T1000 (cell line): Measurements from ENCODE around the gene HYAL1.
"Not testable (repeated sequence)": the region's sequence is repeated elsewhere in the genome, so short reads cannot be mapped to it uniquely, and the experiment has no call there.

Source experiments
- DNase-seq: peaks from one replicate; lab custom pipeline; 2025; ENCODE audit warnings: mixed read lengths; lab: John Stamatoyannopoulos, UW

HYAL1 gene

DNA sequence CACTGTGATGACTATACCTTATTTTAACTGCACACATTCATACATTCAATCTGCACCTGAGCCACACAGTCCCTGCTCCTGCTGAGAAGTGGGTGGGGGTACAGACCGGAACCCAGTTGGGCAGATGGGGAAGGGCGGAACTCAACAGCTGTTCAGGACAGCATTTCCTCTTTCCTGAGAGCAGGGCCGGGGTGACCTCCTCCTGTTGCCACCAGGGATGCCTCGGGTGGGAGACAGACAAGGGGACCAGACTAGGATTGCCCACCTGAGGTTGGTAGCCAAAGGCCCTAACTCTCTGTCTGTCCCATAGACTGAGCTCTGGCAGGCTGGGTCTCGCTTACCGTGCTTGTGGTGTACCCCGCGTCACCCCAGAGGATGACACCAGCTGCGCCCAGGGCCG, 15.2 kb upstream of the HYAL1 start:
- DNase-seq: no peak

GRCh38 chr3:50318163-50318562, 14.8 kb upstream of the HYAL1 start:
- DNase-seq: no peak

DNA sequence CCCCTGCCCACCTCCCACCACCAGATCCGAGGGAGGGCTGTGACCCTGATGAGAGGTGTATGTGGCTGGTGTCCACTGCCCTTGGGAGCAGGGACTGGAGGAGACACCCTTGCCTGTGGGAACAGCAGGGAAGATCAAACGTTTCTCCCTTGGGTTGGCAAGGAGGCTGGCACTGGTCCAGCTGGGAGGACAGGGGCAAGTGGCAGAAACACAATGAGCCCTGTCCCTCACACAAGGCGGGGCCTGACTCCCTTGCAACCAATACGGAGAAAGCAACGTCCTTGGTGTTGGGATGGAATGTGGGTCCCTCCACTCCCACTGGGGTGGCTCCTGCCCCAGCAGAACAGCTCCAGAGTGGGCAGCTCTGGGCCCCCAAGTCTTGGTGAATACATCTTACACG, 13.9 kb upstream of the HYAL1 start:
- DNase-seq: no peak

DNA sequence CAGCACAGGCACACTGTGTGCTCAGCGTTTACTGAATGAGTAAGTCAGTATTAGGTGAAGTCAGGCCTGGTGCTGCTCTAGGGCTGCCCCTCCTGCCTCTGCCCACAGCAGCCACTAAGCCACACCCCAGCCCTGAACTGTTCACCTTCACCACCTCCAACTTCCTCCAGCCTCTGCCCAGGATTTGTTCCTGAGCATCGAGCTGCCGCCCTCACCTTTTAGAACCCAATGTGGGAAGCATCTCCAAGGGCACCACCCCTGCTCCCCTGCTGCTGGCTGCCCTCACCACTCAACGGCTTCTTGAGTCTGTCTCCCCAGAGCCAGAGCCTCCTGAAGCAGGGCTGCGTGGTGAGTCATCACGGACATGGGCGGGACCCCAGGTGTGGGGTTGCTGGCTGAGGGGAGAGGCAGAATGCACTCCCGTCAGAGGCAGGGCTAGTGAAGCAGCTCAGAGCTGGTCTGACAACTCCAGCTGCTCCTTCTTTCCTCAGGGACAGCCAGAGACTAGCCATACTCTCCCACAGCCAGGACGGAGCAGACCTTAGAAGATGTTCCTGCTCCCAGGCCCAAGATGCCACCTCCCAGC, 13.4 kb upstream of the HYAL1 start:
- DNase-seq: peak; percentile 38

GRCh38 chr3:50314816-50315215, 11.4 kb upstream of the HYAL1 start:
- no peak for DNase-seq

GRCh38 chr3:50314342-50314741, 11.0 kb upstream of the HYAL1 start:
- no peak for DNase-seq

- not testable (repeated sequence) for DNase-seq
Measured at GRCh38 chr3:50312041-50312440, 8.7 kb upstream of the HYAL1 start.

DNA sequence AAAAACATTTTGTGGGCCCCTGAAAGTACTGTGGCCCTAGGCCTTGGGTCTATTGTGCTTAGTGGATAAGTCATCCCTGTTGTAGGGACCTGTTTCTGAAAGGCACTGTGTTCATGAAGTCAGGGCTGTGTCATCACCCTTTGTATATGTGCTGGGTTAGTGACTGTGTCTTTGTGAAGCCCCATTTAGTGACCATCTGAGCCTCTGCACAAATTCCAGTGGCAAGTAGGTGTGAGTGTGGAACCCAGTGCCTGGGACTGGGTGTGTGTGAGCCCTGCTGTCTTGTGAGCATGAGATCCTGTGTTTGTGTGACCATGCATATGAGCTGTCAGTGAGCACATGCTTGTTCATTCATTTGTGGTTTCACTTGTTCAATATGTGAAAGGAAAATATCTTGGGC, 1.2 kb upstream of the HYAL1 start:
- DNase-seq: no peak

GRCh38 chr3:50302095-50303012, 1.0 kb downstream of the HYAL1 start:
- no peak for DNase-seq

DNA sequence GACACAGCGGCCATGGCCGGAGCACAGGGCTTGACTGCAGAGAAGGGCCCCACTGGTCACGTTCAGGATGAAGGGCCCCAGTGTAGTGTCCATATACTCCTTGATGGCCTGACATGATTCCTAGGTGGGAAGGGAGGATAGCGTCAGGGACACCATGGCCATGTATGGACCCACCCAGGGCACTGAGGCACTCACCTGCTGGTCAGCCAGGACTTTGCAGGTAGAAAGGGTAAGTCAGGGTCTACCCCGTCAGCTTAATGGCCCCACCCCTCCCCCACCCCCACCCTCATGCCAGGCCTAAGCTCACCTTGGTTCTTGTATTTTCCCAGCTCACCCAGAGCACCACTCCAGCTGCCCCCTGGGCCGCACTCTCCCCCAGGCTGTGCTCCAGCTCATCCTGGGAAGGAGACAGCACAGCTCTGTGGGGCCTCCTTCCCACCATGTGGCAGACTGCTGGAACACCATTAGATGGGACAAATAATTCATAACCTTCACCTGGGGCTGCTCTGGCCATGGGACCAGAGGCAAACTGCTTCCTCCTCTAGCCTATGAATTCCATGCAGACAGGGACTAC, 2.6 kb downstream of the HYAL1 start:
- DNase-seq: no peak

- no peak for DNase-seq
Measured at GRCh38 chr3:50299929-50300680, 3.3 kb downstream of the HYAL1 start.

DNA sequence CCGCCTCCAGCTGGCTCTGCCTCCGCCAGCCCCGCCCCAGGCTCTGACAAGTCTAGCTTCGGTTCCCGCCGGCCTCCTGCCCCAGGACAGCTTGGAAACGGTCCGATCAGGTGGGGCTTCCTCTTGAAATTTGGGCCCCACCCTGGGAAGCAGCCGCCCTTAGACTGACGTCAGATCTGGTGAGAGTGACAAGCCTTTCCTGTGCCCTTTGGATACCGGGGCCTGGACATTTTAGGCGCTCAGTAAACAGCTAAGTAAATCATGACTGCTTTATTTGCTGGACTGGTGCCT, 3.8 kb downstream of the HYAL1 start:
- DNase-seq: no peak

GRCh38 chr3:50298836-50299637, 4.3 kb downstream of the HYAL1 start, which contains the start of the genes HYAL3 and NAA80:
Gene HYAL3, minus strand, starts transcription at chr3:50299405. Its CDS starts 3,803 bp downstream, at chr3:50295602.
Gene NAA80, minus strand, starts transcription at chr3:50299405. Its CDS starts 1,942 bp downstream, at chr3:50297463.
- DNase-seq: peak; percentile 99

GRCh38 chr3:50297896-50298725, 5.3 kb downstream of the HYAL1 start:
- DNase-seq: no peak

- no peak for DNase-seq
Measured at GRCh38 chr3:50297384-50297775, 6.0 kb downstream of the HYAL1 start.

- DNase-seq: no peak
Measured at GRCh38 chr3:50296721-50297383, 6.5 kb downstream of the HYAL1 start.

GRCh38 chr3:50295553-50296431, 7.6 kb downstream of the HYAL1 start:
- no peak for DNase-seq

GRCh38 chr3:50294492-50295403, 8.6 kb downstream of the HYAL1 start:
- DNase-seq: no peak
